Omental fat pad (tissue), 4 donors: Measurements from ENCODE around the gene CCDC27. TPM values are rescaled to one million over a fixed set of nuclear protein-coding genes. Genes with fewer than 3 reads are reported as not detected.
"Not testable (repeated sequence)": the region's sequence is repeated elsewhere in the genome, so short reads cannot be mapped to it uniquely, and the experiment has no call there.

Experiments used
- ATAC-seq: fragments of 150-250 bp; one replicate; pipeline ENCODE4 v1.9.1; 2016; ENCODE audit warnings: mild to moderate bottlenecking, moderate library complexity; ENCODE audit not compliant: low FRiP score
- DNase-seq: peaks from one replicate; pipeline ENCODE4 v3.0.0-alpha.2; 2019; ENCODE audit warnings: low spot score
- CTCF ChIP-seq, 3 donors: fragments of 450-650 bp; IDR thresholded peaks; one replicate each; pipeline ENCODE4 v1.5.1; 2016 to 2017; ENCODE audit warnings: antibody characterized with exemption in 3 of 3, mild to moderate bottlenecking in 3 of 3, moderate library complexity in 2 of 3
- total RNA-seq, 4 donors: library from RNA; depleted of rRNA; stranded (reverse); fragments of >200 nt; gene quantifications; one replicate each; pipeline ENCODE4 v1.1.0, GENCODE V29; 2016

The CCDC27 gene
- total RNA-seq, 4 donors from 2014 or later = not detected

GRCh38 chr1:3717715-3718601 is 34.3 kb upstream of the CCDC27 start:
- no peak for ATAC-seq
- no peak for DNase-seq
- TF ChIP-seq CTCF (IDR thresholded peaks at IDR 0.05) = no peak

- no peak for DNase-seq
- no peak for TF ChIP-seq CTCF (IDR thresholded peaks at IDR 0.05)
- ATAC-seq = no peak
Observed at GRCh38 chr1:3718764-3719163, 33.5 kb upstream of the CCDC27 start.

GRCh38 chr1:3721955-3722465 is 30.2 kb upstream of the CCDC27 start:
- ATAC-seq (no peak), DNase-seq (no peak)
- no peak for TF ChIP-seq CTCF (IDR thresholded peaks at IDR 0.05)

- DNase-seq (no peak), ATAC-seq (no peak)
- TF ChIP-seq CTCF (IDR thresholded peaks at IDR 0.05) = no peak
Observed at GRCh38 chr1:3722846-3723245, 29.4 kb upstream of the CCDC27 start.

GRCh38 chr1:3724416-3725030 is 27.7 kb upstream of the CCDC27 start:
- ATAC-seq = not testable (repeated sequence)
- TF ChIP-seq CTCF (IDR thresholded peaks at IDR 0.05) = peak in 1 of 3 donors; percentile 68
- peak; percentile 64 for DNase-seq

GRCh38 chr1:3725366-3725765 is 26.9 kb upstream of the CCDC27 start:
- no peak for TF ChIP-seq CTCF (IDR thresholded peaks at IDR 0.05)
- no peak for ATAC-seq
- no peak for DNase-seq
